ENCODE measurements around the gene VKORC1. TPM values are rescaled to one million over a fixed set of nuclear protein-coding genes. Genes with fewer than 3 reads are reported as not detected.

Gene VKORC1
- polyA plus RNA-seq (2012; ENCODE audit: insufficient read length, low read depth) = 67.7 TPM

GRCh38 chr16:31094424-31095120, at the start of gene VKORC1:
Gene VKORC1 (minus strand): TSS chr16:31094797. CDS start chr16:31094729, 68 bp downstream.
- peak; percentile 72; the same call in 1 of the 2 replicates for TF ChIP-seq SIN3A (IDR thresholded peaks at IDR 0.05; ENCODE audit: borderline replicate concordance, insufficient read depth, low read length)
- TF ChIP-seq REST (IDR thresholded peaks at IDR 0.05; ENCODE audit: insufficient read depth in 1 of 2, low read depth in 2 of 2, low read length in 2 of 2) = no peak
- TF ChIP-seq TAF1 (IDR thresholded peaks at IDR 0.05; ENCODE audit: borderline replicate concordance, insufficient read depth, low read length) = peak; percentile 67; the same call in 1 of the 2 replicates
- TF ChIP-seq FOXP2 (optimal IDR thresholded peaks at IDR 0.05; ENCODE audit: borderline replicate concordance, extremely low read depth, extremely low read length, insufficient read depth) = peak; percentile 56
- TF ChIP-seq POLR2AphosphoS5 (IDR thresholded peaks at IDR 0.05; ENCODE audit: low read depth, low read length) = peak; percentile 57; the same call in 1 of the 2 replicates

- no peak for TF ChIP-seq SIN3A (IDR thresholded peaks at IDR 0.05; ENCODE audit: borderline replicate concordance, insufficient read depth, low read length)
- no peak for TF ChIP-seq FOXP2 (optimal IDR thresholded peaks at IDR 0.05; ENCODE audit: borderline replicate concordance, extremely low read depth, extremely low read length, insufficient read depth)
- TF ChIP-seq REST (IDR thresholded peaks at IDR 0.05; ENCODE audit: insufficient read depth in 1 of 2, low read depth in 2 of 2, low read length in 2 of 2) = no peak
- TF ChIP-seq TAF1 (IDR thresholded peaks at IDR 0.05; ENCODE audit: borderline replicate concordance, insufficient read depth, low read length) = no peak
- no peak for TF ChIP-seq POLR2AphosphoS5 (IDR thresholded peaks at IDR 0.05; ENCODE audit: low read depth, low read length)
These were observed 49.1 kb upstream of the VKORC1 start for GRCh38 chr16:31143694-31144148.

- TF ChIP-seq SIN3A (IDR thresholded peaks at IDR 0.05; ENCODE audit: borderline replicate concordance, insufficient read depth, low read length) = no peak
- TF ChIP-seq POLR2AphosphoS5 (IDR thresholded peaks at IDR 0.05; ENCODE audit: low read depth, low read length) = no peak
- TF ChIP-seq FOXP2 (optimal IDR thresholded peaks at IDR 0.05; ENCODE audit: borderline replicate concordance, extremely low read depth, extremely low read length, insufficient read depth) = no peak
- TF ChIP-seq REST (IDR thresholded peaks at IDR 0.05; ENCODE audit: insufficient read depth in 1 of 2, low read depth in 2 of 2, low read length in 2 of 2) = no peak
- no peak for TF ChIP-seq TAF1 (IDR thresholded peaks at IDR 0.05; ENCODE audit: borderline replicate concordance, insufficient read depth, low read length)
These were observed 48.6 kb upstream of the VKORC1 start for GRCh38 chr16:31143011-31143693.

- no peak for TF ChIP-seq SIN3A (IDR thresholded peaks at IDR 0.05; ENCODE audit: borderline replicate concordance, insufficient read depth, low read length)
- TF ChIP-seq POLR2AphosphoS5 (IDR thresholded peaks at IDR 0.05; ENCODE audit: low read depth, low read length) = peak; percentile 63; the same call in 1 of the 2 replicates
- no peak for TF ChIP-seq FOXP2 (optimal IDR thresholded peaks at IDR 0.05; ENCODE audit: borderline replicate concordance, extremely low read depth, extremely low read length, insufficient read depth)
- TF ChIP-seq REST (IDR thresholded peaks at IDR 0.05; ENCODE audit: insufficient read depth in 1 of 2, low read depth in 2 of 2, low read length in 2 of 2) = no peak
- TF ChIP-seq TAF1 (IDR thresholded peaks at IDR 0.05; ENCODE audit: borderline replicate concordance, insufficient read depth, low read length) = peak; percentile 57; the same call in 1 of the 2 replicates
These were observed 47.8 kb upstream of the VKORC1 start for GRCh38 chr16:31142109-31143010.
